ENCODE data around the gene ATP8A1. TPM values are rescaled to one million over a fixed set of nuclear protein-coding genes. Genes with fewer than 3 reads are reported as not detected.

The ATP8A1 gene
- total RNA-seq, 2 donors from 2014 or later = 18.6 to 74.0 TPM

GRCh38 chr4:42683393-42683792, 26.5 kb upstream of the ATP8A1 start:
- intact Hi-C loops (cut with DNase I) = no loop called here
- H3K27me3 ChIP-seq (replicated peaks; ENCODE audit: insufficient read depth) = no peaks in the 10 kb centered on the region
- H3K9me3 ChIP-seq = no peaks in the 10 kb centered on the region
- no peak for TF ChIP-seq POLR2A (IDR thresholded peaks at IDR 0.05)
- TF ChIP-seq CTCF (IDR thresholded peaks at IDR 0.05) = no peak
- no peak for TF ChIP-seq POLR2AphosphoS5 (IDR thresholded peaks at IDR 0.05)
- no peak for DNase-seq (ENCODE audit: low spot score)
- H3K4me1 ChIP-seq (replicated peaks) = no peaks in the 10 kb centered on the region
- H3K27ac ChIP-seq = no peak overlapping the region
- H3K36me3 ChIP-seq = no peaks in the 10 kb centered on the region
- H3K4me3 ChIP-seq = no peak overlapping the region

- H3K4me1 ChIP-seq (replicated peaks) = no peaks in the 10 kb centered on the region
- H3K36me3 ChIP-seq = no peaks in the 10 kb centered on the region
- no peaks in the 10 kb centered on the region for H3K9me3 ChIP-seq
- intact Hi-C loops (cut with DNase I) = no loop called here
- H3K27ac ChIP-seq = no peak overlapping the region
- WGBS = 92% methylated on average over 1 of the region's 1 CpG
- TF ChIP-seq CTCF (IDR thresholded peaks at IDR 0.05) (no peak), POLR2A (IDR thresholded peaks at IDR 0.05) (no peak), POLR2AphosphoS5 (IDR thresholded peaks at IDR 0.05) (no peak)
- no peak overlapping the region for H3K4me3 ChIP-seq
- no peak for DNase-seq (ENCODE audit: low spot score)
- H3K27me3 ChIP-seq (replicated peaks; ENCODE audit: insufficient read depth) = no peaks in the 10 kb centered on the region
Measured at GRCh38 chr4:42678512-42678911, 21.6 kb upstream of the ATP8A1 start.

GRCh38 chr4:42676066-42676951, 19.4 kb upstream of the ATP8A1 start:
- no peak for DNase-seq (ENCODE audit: low spot score)
- Histone ChIP-seq H3K27ac (no peak overlapping the region), H3K4me3 (no peak overlapping the region), H3K9me3 (no peaks in the 10 kb centered on the region), H3K36me3 (no peaks in the 10 kb centered on the region), H3K4me1 (replicated peaks) (no peaks in the 10 kb centered on the region), H3K27me3 (replicated peaks; ENCODE audit: insufficient read depth) (no peaks in the 10 kb centered on the region)
- 78% methylated on average over 8 of the region's 8 CpGs for WGBS
- intact Hi-C loops (cut with DNase I) = no loop called here
- TF ChIP-seq POLR2A (IDR thresholded peaks at IDR 0.05) (no peak), CTCF (IDR thresholded peaks at IDR 0.05) (no peak), POLR2AphosphoS5 (IDR thresholded peaks at IDR 0.05) (no peak)

- H3K27me3 ChIP-seq (replicated peaks; ENCODE audit: insufficient read depth) = no peaks in the 10 kb centered on the region
- H3K36me3 ChIP-seq = no peaks in the 10 kb centered on the region
- intact Hi-C loops (cut with DNase I) = no loop called here
- no peaks in the 10 kb centered on the region for H3K9me3 ChIP-seq
- H3K27ac ChIP-seq = no peak overlapping the region
- H3K4me1 ChIP-seq (replicated peaks) = no peaks in the 10 kb centered on the region
- 36% methylated on average over 2 of the region's 2 CpGs for whole genome bisulfite sequencing
- TF ChIP-seq POLR2A (IDR thresholded peaks at IDR 0.05) (no peak), CTCF (IDR thresholded peaks at IDR 0.05) (no peak), POLR2AphosphoS5 (IDR thresholded peaks at IDR 0.05) (no peak)
- no peak overlapping the region for H3K4me3 ChIP-seq
- no peak for DNase-seq (ENCODE audit: low spot score)
Measured at GRCh38 chr4:42673082-42673425, 16.1 kb upstream of the ATP8A1 start.

Data from prostate gland (tissue), 2 donors.